ENCODE data around the gene SRBD1. TPM values are rescaled to one million over a fixed set of nuclear protein-coding genes. Genes with fewer than 3 reads are reported as not detected.

SRBD1 gene
- total RNA-seq, 2 donors from 2014 or later: 11.8 to 14.4 TPM

DNA sequence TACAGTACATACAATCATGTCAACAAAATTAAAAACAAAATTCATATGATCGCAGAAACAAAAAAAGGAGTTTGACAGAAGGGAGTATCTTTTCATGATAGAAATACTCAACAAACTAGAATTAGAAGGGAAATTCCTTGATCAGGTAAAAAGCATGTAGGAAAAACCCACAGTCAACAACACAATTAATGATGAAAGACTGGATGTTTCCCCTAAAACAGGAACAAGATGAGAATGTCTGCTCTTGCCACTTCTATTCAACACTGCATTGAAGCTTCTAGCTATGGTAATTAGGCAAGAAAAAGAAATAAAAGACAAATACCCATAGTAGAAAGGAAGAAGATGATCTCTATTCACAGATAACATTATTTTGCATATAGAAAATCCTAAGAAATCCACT lies 87.1 kb downstream of the SRBD1 start:
- intact Hi-C loops (cut with DNase I): no loop called here
- DNase-seq: no peak
- Histone ChIP-seq H3K4me3 (no peak overlapping the region), H3K36me3 (no peaks in the 10 kb centered on the region), H3K27ac (no peak overlapping the region), H3K4me1 (no peaks in the 10 kb centered on the region), H3K9ac (ENCODE audit: low read depth in 2 of 2, low read length in 2 of 2) (no peak overlapping the region), H3K27me3 (no peaks in the 10 kb centered on the region), H3K9me3 (no peaks in the 10 kb centered on the region)
- TF ChIP-seq, protein P1, sequence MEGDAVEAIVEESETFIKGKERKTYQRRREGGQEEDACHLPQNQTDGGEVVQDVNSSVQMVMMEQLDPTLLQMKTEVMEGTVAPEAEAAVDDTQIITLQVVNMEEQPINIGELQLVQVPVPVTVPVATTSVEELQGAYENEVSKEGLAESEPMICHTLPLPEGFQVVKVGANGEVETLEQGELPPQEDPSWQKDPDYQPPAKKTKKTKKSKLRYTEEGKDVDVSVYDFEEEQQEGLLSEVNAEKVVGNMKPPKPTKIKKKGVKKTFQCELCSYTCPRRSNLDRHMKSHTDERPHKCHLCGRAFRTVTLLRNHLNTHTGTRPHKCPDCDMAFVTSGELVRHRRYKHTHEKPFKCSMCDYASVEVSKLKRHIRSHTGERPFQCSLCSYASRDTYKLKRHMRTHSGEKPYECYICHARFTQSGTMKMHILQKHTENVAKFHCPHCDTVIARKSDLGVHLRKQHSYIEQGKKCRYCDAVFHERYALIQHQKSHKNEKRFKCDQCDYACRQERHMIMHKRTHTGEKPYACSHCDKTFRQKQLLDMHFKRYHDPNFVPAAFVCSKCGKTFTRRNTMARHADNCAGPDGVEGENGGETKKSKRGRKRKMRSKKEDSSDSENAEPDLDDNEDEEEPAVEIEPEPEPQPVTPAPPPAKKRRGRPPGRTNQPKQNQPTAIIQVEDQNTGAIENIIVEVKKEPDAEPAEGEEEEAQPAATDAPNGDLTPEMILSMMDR (IDR thresholded peaks at IDR 0.05): no peak

DNA sequence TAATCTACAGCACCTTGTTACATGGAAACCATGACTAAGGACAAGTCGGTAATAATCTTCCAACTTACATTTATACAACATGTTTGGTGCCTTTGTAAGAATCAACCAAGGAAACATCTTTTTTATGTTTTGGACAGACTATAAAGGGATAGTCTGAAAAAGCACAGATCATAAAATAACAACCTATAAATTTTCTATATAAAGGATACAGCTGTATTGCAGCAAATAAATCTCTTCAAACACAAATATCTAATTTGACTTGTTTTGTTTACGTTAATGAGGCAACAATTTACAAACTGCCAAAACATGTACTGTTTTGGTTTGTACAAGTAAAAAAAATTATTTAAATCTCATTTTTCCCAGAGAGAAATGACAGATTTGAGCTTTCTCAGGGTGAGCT lies 92.5 kb downstream of the SRBD1 start:
- Histone ChIP-seq H3K9ac (ENCODE audit: low read depth in 2 of 2, low read length in 2 of 2) (no peak overlapping the region), H3K27me3 (no peaks in the 10 kb centered on the region), H3K27ac (no peak overlapping the region), H3K36me3 (no peaks in the 10 kb centered on the region), H3K4me1 (no peaks in the 10 kb centered on the region), H3K4me3 (no peak overlapping the region), H3K9me3 (no peaks in the 10 kb centered on the region)
- no peak for DNase-seq
- intact Hi-C loops (cut with DNase I): no loop called here
- TF ChIP-seq, protein P1 (IDR thresholded peaks at IDR 0.05): no peak

DNA sequence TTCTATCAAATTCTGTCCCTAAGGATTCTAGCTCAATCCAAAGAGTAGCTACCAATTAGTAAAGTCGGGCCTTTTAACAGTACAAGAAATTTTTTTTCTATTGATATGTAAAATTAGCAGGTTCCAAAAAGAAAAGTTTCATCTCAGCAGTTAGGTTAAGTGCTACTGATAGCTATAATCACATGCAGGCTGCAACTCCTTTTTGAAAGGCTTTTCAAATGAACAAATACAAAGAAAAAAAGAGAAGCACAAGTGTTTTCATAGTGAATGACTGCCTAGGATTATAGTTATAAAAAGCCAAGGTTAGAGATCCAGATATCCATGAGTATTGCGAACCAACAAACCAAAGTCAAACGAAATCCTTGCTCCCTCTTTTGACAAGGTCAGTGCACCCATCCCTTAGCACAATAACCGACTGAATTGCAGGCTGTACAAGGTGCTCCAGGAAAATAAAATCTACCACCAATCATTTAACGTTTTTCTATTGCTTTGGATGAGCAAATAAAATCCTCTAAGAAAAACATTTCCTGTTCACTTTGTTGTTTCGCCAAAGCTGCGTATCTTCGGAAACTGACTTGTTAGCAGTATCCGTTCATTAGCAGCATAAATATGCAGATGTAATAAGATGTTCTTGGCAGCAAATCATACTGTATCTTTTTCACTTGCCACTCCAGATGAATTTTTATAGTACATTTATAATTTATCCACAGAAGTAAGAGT lies 100.2 kb downstream of the SRBD1 start:
- H3K4me1 ChIP-seq: no peaks in the 10 kb centered on the region
- H3K36me3 ChIP-seq: no peaks in the 10 kb centered on the region
- H3K27me3 ChIP-seq: no peaks in the 10 kb centered on the region
- no peak overlapping the region for H3K4me3 ChIP-seq
- H3K9ac ChIP-seq (ENCODE audit: low read depth in 2 of 2, low read length in 2 of 2): no peak overlapping the region
- TF ChIP-seq, protein P1 (IDR thresholded peaks at IDR 0.05): no peak
- no peaks in the 10 kb centered on the region for H3K9me3 ChIP-seq
- no peak for DNase-seq
- intact Hi-C loops (cut with DNase I): no loop called here
- H3K27ac ChIP-seq: no peak overlapping the region

DNA sequence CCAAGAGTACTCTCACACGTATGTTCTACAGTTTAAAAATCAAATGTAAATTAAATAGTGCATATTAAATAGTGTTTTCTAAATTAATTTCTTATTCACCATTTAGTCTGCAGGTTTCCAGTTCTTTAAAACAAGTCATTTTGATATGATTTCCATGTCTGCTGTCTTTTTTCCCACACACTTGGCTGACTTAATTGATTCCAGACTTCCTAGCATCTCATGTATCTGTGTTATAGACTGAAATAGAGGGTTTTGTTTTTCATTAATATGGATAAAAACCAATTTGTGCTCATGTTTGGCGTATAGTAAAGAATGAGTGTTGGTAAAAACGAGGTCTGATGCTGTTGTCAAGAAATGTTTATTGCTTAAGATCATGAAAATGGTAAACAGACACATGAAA lies 104.3 kb downstream of the SRBD1 start:
- H3K4me1 ChIP-seq: no peaks in the 10 kb centered on the region
- DNase-seq: no peak
- intact Hi-C loops (cut with DNase I): no loop called here
- H3K9me3 ChIP-seq: no peaks in the 10 kb centered on the region
- no peaks in the 10 kb centered on the region for H3K36me3 ChIP-seq
- TF ChIP-seq, protein P1 (IDR thresholded peaks at IDR 0.05): no peak
- H3K27me3 ChIP-seq: no peaks in the 10 kb centered on the region
- H3K4me3 ChIP-seq: no peak overlapping the region
- no peak overlapping the region for H3K9ac ChIP-seq (ENCODE audit: low read depth in 2 of 2, low read length in 2 of 2)
- H3K27ac ChIP-seq: no peak overlapping the region

DNA sequence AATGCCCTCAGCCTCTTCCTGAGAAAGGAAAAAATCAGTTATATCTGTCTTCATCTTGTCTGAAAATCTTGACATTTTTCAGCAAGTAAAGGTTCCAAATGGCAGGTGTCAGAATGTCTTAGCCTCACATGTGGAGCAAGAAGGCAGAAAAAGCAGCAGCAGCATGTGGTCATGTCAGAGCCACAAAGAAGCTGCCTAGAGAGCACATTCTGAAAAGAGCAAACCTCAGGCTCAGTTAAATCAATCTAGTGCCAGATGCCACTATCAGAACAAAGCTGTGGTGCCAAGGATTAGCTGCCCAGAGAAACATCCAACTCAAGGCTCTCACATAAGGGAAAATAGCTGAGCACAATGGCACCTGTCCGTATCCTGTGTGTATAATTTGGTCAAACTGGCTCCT lies 105.9 kb downstream of the SRBD1 start:
- Histone ChIP-seq H3K36me3 (no peaks in the 10 kb centered on the region), H3K27me3 (no peaks in the 10 kb centered on the region), H3K4me1 (no peaks in the 10 kb centered on the region), H3K9me3 (no peaks in the 10 kb centered on the region), H3K9ac (ENCODE audit: low read depth in 2 of 2, low read length in 2 of 2) (no peak overlapping the region), H3K4me3 (no peak overlapping the region), H3K27ac (no peak overlapping the region)
- intact Hi-C loops (cut with DNase I): no loop called here
- TF ChIP-seq, protein P1 (IDR thresholded peaks at IDR 0.05): no peak
- DNase-seq: no peak
